ENCODE measurements around the gene CAMSAP1.

DNA sequence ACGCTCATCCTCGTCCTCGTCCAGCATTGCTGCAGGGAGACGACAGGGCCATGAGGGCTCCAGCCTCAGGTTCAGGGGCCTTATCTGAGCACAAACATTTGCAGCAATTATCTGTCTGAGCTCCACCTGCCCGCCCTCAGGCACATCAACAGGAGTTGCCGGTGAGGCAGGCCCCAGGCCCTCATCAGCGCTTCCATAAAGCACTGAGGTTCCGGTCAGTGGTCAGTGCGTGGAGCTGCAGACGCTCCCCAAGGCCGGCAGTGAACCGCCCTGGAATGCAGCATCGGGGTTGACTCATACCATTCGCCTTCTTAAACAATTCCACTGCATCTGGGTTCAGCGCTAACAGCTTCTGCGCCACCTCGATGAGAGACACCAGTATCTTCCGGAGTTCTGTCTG is 38.6 kb upstream of the CAMSAP1 start:
- TF ChIP-seq POLR2A (IDR thresholded peaks at IDR 0.05): no peak
- TF ChIP-seq, protein P1, sequence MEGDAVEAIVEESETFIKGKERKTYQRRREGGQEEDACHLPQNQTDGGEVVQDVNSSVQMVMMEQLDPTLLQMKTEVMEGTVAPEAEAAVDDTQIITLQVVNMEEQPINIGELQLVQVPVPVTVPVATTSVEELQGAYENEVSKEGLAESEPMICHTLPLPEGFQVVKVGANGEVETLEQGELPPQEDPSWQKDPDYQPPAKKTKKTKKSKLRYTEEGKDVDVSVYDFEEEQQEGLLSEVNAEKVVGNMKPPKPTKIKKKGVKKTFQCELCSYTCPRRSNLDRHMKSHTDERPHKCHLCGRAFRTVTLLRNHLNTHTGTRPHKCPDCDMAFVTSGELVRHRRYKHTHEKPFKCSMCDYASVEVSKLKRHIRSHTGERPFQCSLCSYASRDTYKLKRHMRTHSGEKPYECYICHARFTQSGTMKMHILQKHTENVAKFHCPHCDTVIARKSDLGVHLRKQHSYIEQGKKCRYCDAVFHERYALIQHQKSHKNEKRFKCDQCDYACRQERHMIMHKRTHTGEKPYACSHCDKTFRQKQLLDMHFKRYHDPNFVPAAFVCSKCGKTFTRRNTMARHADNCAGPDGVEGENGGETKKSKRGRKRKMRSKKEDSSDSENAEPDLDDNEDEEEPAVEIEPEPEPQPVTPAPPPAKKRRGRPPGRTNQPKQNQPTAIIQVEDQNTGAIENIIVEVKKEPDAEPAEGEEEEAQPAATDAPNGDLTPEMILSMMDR (IDR thresholded peaks at IDR 0.05): no peak
